Measurements from ENCODE around the gene NR2F2.

- no peak for TF ChIP-seq CTCF (IDR thresholded peaks at IDR 0.05; ENCODE audit: poor library complexity, severe bottlenecking)
- no peak for TF ChIP-seq POLR2AphosphoS5 (IDR thresholded peaks at IDR 0.05)
- no peak for TF ChIP-seq EZH2 (IDR thresholded peaks at IDR 0.05; ENCODE audit: borderline replicate concordance, insufficient read depth, low read length, poor library complexity, severe bottlenecking)
- TF ChIP-seq SMC3 (conservative IDR thresholded peaks at IDR 0.05; ENCODE audit: poor library complexity) = no peak
- TF ChIP-seq REST (IDR thresholded peaks at IDR 0.05; ENCODE audit: borderline replicate concordance) = no peak
Observed at GRCh38 chr15:96296264-96296663, 34.2 kb upstream of the NR2F2 start.

Data from neural cell (in vitro differentiated cells).